ENCODE data around the gene DSTYK.
A peak's percentile ranks its signal among the peaks of the same experiment; 100 is the strongest.

DSTYK gene

DNA sequence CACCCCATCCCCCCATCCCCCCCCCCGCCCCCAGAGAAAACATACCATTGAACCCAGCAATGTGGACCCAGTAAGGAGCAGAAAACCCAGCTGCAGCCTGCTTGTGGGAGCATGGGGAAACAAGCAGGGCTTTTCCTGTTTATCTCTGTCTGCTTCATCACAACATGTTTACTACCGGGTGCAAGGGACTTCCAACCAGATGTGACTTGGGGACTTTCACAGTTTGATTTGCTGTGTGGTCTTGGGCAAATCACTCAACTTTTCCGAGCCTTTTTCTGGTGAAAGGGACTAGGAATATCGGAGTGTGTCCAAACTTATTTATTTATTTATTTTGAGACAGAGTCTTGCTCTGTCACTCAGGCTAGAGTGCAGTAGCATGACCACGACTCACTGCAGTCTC lies 19.5 kb upstream of the DSTYK start:
- DNase-seq, result peak; percentile 36
- 0 out of 2 replicates have a peak, but pooled peaks cover 8% of the 10 kb centered on the region for H3K27me3 ChIP-seq (replicated peaks; ENCODE audit: insufficient read depth, low read length)
- TF ChIP-seq EZH2phosphoT487 (IDR thresholded peaks at IDR 0.05; ENCODE audit: low read length) (no peak), EZH2 (optimal IDR thresholded peaks at IDR 0.05; ENCODE audit: low read depth, low read length) (no peak)
- TF ChIP-seq, protein P1, sequence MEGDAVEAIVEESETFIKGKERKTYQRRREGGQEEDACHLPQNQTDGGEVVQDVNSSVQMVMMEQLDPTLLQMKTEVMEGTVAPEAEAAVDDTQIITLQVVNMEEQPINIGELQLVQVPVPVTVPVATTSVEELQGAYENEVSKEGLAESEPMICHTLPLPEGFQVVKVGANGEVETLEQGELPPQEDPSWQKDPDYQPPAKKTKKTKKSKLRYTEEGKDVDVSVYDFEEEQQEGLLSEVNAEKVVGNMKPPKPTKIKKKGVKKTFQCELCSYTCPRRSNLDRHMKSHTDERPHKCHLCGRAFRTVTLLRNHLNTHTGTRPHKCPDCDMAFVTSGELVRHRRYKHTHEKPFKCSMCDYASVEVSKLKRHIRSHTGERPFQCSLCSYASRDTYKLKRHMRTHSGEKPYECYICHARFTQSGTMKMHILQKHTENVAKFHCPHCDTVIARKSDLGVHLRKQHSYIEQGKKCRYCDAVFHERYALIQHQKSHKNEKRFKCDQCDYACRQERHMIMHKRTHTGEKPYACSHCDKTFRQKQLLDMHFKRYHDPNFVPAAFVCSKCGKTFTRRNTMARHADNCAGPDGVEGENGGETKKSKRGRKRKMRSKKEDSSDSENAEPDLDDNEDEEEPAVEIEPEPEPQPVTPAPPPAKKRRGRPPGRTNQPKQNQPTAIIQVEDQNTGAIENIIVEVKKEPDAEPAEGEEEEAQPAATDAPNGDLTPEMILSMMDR (IDR thresholded peaks at IDR 0.05; ENCODE audit: low read length), result no peak

DNA sequence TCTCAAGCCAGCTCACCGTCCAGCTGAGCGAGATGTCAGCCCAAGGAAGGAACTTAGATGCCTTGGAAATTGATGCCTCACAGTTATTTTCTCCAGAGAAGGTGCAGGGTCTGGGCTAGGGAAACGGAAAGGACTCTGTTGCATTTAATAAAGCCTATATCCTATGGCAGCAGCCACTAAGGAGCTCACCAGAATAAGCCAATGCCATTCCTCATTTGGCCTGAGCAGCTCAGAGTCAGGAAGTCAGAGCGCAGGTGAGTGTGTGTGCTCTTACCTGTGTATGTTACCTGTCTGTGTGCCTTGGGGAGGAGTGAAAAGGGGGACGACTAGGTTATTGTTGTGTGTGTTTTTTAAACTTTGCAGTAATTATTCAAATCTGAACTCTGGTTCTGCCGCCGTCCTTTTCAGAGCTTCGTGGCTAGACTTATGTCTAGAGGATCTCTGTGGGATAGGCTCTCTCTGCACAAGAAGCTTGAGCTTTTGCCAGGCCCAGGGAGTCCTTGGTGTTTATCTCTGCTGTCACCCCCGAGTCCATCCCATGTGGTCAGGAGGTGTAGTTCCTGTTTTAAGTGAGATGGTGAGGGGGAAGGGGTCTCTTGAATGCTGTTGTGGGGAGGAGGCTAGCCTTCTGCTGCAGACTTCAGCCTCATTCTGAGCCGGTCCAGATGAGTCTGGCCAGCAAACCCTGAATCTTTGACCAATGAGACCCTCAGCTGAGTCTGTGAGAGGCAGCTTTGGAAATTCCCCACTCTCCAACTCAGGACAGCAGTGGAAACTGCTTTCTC lies 18.6 kb upstream of the DSTYK start:
- DNase-seq, result peak; percentile 59
- peak overlapping the region; percentile 46 for H2AFZ ChIP-seq (ENCODE audit: low read length)
- peak overlapping the region; percentile 69 for H3K4me3 ChIP-seq (ENCODE audit: low read length)
- peaks cover 20% of the 10 kb centered on the region for H3K4me1 ChIP-seq (ENCODE audit: low read length)
- no peaks in the 10 kb centered on the region for H4K20me1 ChIP-seq (ENCODE audit: insufficient read depth, low read length)
- H3K36me3 ChIP-seq (replicated peaks; ENCODE audit: insufficient read depth, low read length), result no peaks in the 10 kb centered on the region
- H3K9me3 ChIP-seq (replicated peaks; ENCODE audit: insufficient read depth, low read length), result no peaks in the 10 kb centered on the region
- peaks cover 38% of the 10 kb centered on the region for H3F3A ChIP-seq (ENCODE audit: insufficient read depth, low read length)
- no peaks in the 10 kb centered on the region for H3K9me2 ChIP-seq (replicated peaks; ENCODE audit: insufficient read depth, low read length)
- peak overlapping the region; percentile 63 for H3K9ac ChIP-seq (ENCODE audit: low read length)
- peaks cover 8% of the 10 kb centered on the region; the same call in 1 of the 2 replicates for H3K27me3 ChIP-seq (replicated peaks; ENCODE audit: insufficient read depth, low read length)
- peaks cover 34% of the 10 kb centered on the region for H3K79me2 ChIP-seq (ENCODE audit: low read length)
- peak overlapping the region; percentile 80 for H3K4me2 ChIP-seq (ENCODE audit: low read depth, low read length)
- TF ChIP-seq EZH2phosphoT487 (IDR thresholded peaks at IDR 0.05; ENCODE audit: low read length), result no peak
- TF ChIP-seq, protein P1 (IDR thresholded peaks at IDR 0.05; ENCODE audit: low read length), result no peak
- no peak for TF ChIP-seq EZH2 (optimal IDR thresholded peaks at IDR 0.05; ENCODE audit: low read depth, low read length)
- H3K27ac ChIP-seq (ENCODE audit: low read length), result peak overlapping the region; percentile 86

More for the DNA sequence above, 19.5 kb upstream of the DSTYK start:
- Histone ChIP-seq H3K27ac (ENCODE audit: low read length) (peak overlapping the region; percentile 48; the same call in 1 of the 2 replicates), H3K4me1 (ENCODE audit: low read length) (peaks cover 20% of the 10 kb centered on the region), H2AFZ (ENCODE audit: low read length) (no peak overlapping the region), H3K36me3 (replicated peaks; ENCODE audit: insufficient read depth, low read length) (no peaks in the 10 kb centered on the region), H3K4me3 (ENCODE audit: low read length) (peak overlapping the region; percentile 69), H3K79me2 (ENCODE audit: low read length) (peaks cover 39% of the 10 kb centered on the region), H4K20me1 (ENCODE audit: insufficient read depth, low read length) (no peaks in the 10 kb centered on the region), H3K9ac (ENCODE audit: low read length) (peak overlapping the region; percentile 28; the same call in 1 of the 2 replicates), H3F3A (ENCODE audit: insufficient read depth, low read length) (peaks cover 38% of the 10 kb centered on the region), H3K4me2 (ENCODE audit: low read depth, low read length) (peak overlapping the region; percentile 75), H3K9me3 (replicated peaks; ENCODE audit: insufficient read depth, low read length) (no peaks in the 10 kb centered on the region), H3K9me2 (replicated peaks; ENCODE audit: insufficient read depth, low read length) (no peaks in the 10 kb centered on the region)

DNA sequence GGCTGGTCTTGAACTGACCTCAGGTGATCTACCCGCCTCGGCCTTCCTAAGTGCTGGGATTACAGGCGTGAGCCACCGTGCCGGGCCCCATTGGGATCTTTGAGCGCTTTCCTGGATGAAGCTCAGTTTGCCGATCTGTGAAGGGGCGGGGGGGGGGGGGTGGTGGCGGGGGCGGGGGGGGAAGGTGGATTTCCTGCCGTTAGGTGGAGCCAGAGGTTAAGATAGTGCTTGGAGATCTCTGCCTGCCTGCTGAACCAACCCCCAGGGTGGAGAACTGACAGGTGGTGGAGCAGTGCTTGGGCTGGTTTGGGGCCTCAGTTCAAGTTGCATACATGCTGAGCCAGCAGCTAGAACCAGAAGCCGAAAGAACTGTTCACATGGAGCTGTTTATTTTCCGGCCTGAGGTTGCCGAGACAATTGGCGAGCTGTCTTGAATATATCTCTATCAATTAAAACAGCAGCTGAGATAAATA lies 17.9 kb upstream of the DSTYK start:
- Histone ChIP-seq H3K9me2 (replicated peaks; ENCODE audit: insufficient read depth, low read length) (no peaks in the 10 kb centered on the region), H3K79me2 (ENCODE audit: low read length) (peaks cover 34% of the 10 kb centered on the region), H3K9ac (ENCODE audit: low read length) (peak overlapping the region; percentile 63), H2AFZ (ENCODE audit: low read length) (peak overlapping the region; percentile 46), H3K4me1 (ENCODE audit: low read length) (peaks cover 20% of the 10 kb centered on the region), H3F3A (ENCODE audit: insufficient read depth, low read length) (peaks cover 38% of the 10 kb centered on the region), H3K27ac (ENCODE audit: low read length) (peak overlapping the region; percentile 86), H3K9me3 (replicated peaks; ENCODE audit: insufficient read depth, low read length) (no peaks in the 10 kb centered on the region), H4K20me1 (ENCODE audit: insufficient read depth, low read length) (no peaks in the 10 kb centered on the region), H3K27me3 (replicated peaks; ENCODE audit: insufficient read depth, low read length) (peaks cover 8% of the 10 kb centered on the region; the same call in 1 of the 2 replicates), H3K4me3 (ENCODE audit: low read length) (peak overlapping the region; percentile 72), H3K4me2 (ENCODE audit: low read depth, low read length) (peak overlapping the region; percentile 96), H3K36me3 (replicated peaks; ENCODE audit: insufficient read depth, low read length) (no peaks in the 10 kb centered on the region)
- DNase-seq, result peak; percentile 99
- TF ChIP-seq EZH2 (optimal IDR thresholded peaks at IDR 0.05; ENCODE audit: low read depth, low read length), result no peak
- TF ChIP-seq, protein P1 (IDR thresholded peaks at IDR 0.05; ENCODE audit: low read length), result peak; percentile 35

Data from MM.1S (cell line).